Activated naive CD4-positive, alpha-beta T cell treated with anti-CD3 and anti-CD28 coated beads, Interleukin-2, amount 50 U/mL, for 72 hours (primary cell): ENCODE measurements around the gene PEX16. TPM values are rescaled to one million over a fixed set of nuclear protein-coding genes. Genes with fewer than 3 reads are reported as not detected.

Source experiments
- ATAC-seq, 2 donors: fragments of 150-1000 bp; cut with Tn5 transposase; 2 replicates each; pipeline ENCODE4 v1.10.0; 2021; ENCODE audit warnings: mild to moderate bottlenecking in 2 of 2, moderate library complexity in 2 of 2
- DNase-seq, 2 donors: peaks; one replicate each; pipeline ENCODE4 v3.0.0; 2021 to 2022; ENCODE audit warnings: low spot score in 2 of 2
- H3K27ac Mint-ChIP-seq, 2 donors: one replicate each; pipeline ENCODE4 v1.8.0; 2022; ENCODE audit warnings: mild to moderate bottlenecking in 2 of 2, mixed read lengths in 2 of 2
- H3K36me3 Mint-ChIP-seq, 2 donors: one replicate each; pipeline ENCODE4 v1.8.0; 2022; ENCODE audit warnings: mixed read lengths in 2 of 2
- H3K9me3 Mint-ChIP-seq, 2 donors: one replicate each; pipeline ENCODE4 v1.8.0; 2022; ENCODE audit warnings: mixed read lengths in 2 of 2
- total RNA-seq, 2 donors: library from RNA; stranded (reverse); gene quantifications; one replicate each; pipeline ENCODE4 v1.2.3, GENCODE V29; 2022

PEX16 gene
- total RNA-seq, 2 donors from 2014 or later = 33.9 to 39.4 TPM

GRCh38 chr11:45879803-45880686 lies 37.6 kb downstream of the PEX16 start:
- DNase-seq = no peak

GRCh38 chr11:45877845-45878244 lies 39.8 kb downstream of the PEX16 start:
- no peaks in the 10 kb centered on the region for H3K9me3 Mint-ChIP-seq
- peaks cover 0 to 15% of the 10 kb centered on the region in 2 donors for H3K36me3 Mint-ChIP-seq
- DNase-seq = no peak
- H3K27ac Mint-ChIP-seq = no peak overlapping the region
- no peak for ATAC-seq

More at GRCh38 chr11:45879803-45880686, 37.6 kb downstream of the PEX16 start:
- Mint-ChIP-seq H3K9me3 (no peaks in the 10 kb centered on the region), H3K27ac (peak overlapping the region in 1 of 2 donors; percentile 23), H3K36me3 (peaks cover 0 to 9% of the 10 kb centered on the region in 2 donors)
- ATAC-seq = no peak

GRCh38 chr11:45877221-45877620 lies 40.5 kb downstream of the PEX16 start:
- Mint-ChIP-seq H3K36me3 (peaks cover 0 to 15% of the 10 kb centered on the region in 2 donors), H3K9me3 (no peaks in the 10 kb centered on the region), H3K27ac (no peak overlapping the region)
- no peak for ATAC-seq
- no peak for DNase-seq

DNA sequence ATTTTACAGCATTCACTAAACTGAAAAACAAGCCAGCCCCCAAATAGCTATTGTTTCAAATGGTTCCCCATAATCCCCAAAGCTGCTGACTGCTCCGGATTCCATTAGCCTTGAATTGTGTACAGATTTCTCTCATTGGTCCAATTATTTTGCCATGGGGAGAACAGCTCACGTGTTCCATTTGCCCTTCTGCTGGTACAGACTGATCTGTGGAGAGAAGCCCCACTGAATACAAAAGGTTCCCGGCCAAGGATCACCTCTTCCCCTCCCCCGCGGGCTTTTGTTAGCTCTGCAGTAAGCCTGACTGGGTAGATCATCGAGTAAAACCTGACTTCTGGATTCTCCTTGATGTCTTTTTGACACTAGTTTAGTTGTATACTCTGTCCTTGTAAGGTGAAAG lies 41.3 kb downstream of the PEX16 start:
- DNase-seq (no peak), ATAC-seq (no peak)
- peaks cover 0 to 15% of the 10 kb centered on the region in 2 donors for H3K36me3 Mint-ChIP-seq
- no peaks in the 10 kb centered on the region for H3K9me3 Mint-ChIP-seq
- no peak overlapping the region for H3K27ac Mint-ChIP-seq

GRCh38 chr11:45872651-45873356 lies 44.9 kb downstream of the PEX16 start:
- ATAC-seq (peak; percentile 70 to 80), DNase-seq (peak in 1 of 2 donors; percentile 41)
- H3K9me3 Mint-ChIP-seq = no peaks in the 10 kb centered on the region
- H3K36me3 Mint-ChIP-seq = peaks cover 0 to 11% of the 10 kb centered on the region in 2 donors
- no peak overlapping the region for H3K27ac Mint-ChIP-seq

GRCh38 chr11:45871638-45872037 lies 46.0 kb downstream of the PEX16 start:
- no peaks in the 10 kb centered on the region for H3K9me3 Mint-ChIP-seq
- DNase-seq (no peak), ATAC-seq (no peak)
- peak overlapping the region in 1 of 2 donors; percentile 14 for H3K27ac Mint-ChIP-seq
- H3K36me3 Mint-ChIP-seq = peaks cover 0 to 11% of the 10 kb centered on the region in 2 donors

GRCh38 chr11:45870706-45871105 lies 47.0 kb downstream of the PEX16 start:
- Mint-ChIP-seq H3K27ac (no peak overlapping the region), H3K36me3 (peaks cover 0 to 11% of the 10 kb centered on the region in 2 donors), H3K9me3 (no peaks in the 10 kb centered on the region)
- ATAC-seq = no peak
- no peak for DNase-seq

GRCh38 chr11:45869551-45869950 lies 48.1 kb downstream of the PEX16 start:
- Mint-ChIP-seq H3K36me3 (peaks cover 0 to 5% of the 10 kb centered on the region in 2 donors), H3K9me3 (no peaks in the 10 kb centered on the region), H3K27ac (no peak overlapping the region)
- no peak for ATAC-seq
- no peak for DNase-seq

GRCh38 chr11:45864041-45864440 lies 53.6 kb downstream of the PEX16 start:
- DNase-seq (no peak), ATAC-seq (no peak)
- Mint-ChIP-seq H3K9me3 (no peaks in the 10 kb centered on the region), H3K27ac (no peak overlapping the region), H3K36me3 (peaks cover 0 to 6% of the 10 kb centered on the region in 2 donors)

DNA sequence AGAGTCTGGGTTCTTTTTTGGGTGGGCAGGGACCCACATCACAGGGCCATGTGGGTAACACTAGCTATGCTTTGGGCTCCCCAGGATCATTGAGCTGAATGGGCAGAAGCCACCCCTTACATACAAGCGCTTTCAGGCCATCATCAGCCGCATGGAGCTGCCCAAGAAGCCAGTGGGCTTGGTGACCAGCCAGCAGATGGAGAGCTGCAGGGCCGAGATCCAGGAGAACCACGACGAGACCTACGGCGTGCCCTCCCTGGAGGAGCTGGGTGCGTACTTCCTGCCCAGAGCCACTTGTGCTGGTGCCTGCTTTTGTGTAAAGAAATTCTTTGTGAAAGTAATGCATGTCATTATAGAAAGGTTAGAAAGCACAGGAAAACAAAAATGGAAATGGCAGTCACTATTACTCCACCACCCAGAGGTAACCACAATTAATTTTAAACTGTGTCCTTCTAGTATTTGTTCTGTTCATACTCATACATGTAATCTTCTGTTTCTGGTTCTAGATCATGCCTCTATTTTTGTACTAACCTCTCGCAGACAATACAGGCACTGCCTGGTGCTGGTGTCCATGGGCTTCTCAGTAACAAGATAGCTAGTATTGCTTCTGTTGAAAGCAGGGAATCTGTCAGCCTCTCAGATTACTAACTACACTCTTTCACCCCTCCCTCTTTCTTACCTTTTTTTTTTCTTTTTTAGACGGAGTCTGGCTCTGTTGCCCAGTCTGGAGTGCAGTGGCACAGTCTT lies 56.7 kb downstream of the PEX16 start:
- no peak for ATAC-seq
- peaks cover 0 to 6% of the 10 kb centered on the region in 2 donors for H3K36me3 Mint-ChIP-seq

DNA sequence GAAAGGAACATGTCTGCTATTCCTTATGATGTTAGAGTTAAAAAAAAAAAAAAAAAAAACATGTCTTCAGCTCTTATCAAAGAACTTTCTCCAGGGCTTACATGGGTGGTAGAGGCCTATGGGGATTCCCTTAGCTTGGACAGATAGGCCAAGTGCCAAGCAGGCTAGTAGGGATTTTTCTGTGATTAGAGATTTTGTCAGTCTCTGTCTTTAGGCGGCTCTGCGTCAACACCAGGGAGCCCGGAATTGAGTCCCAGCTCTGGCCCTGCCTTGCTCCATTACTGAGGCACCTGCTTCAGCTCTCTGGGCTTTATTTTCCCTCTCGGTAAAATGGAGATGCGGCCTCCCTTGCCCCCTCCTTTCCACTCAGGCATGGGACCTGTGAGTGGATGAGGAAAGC lies 57.3 kb downstream of the PEX16 start:
- H3K36me3 Mint-ChIP-seq = peaks cover 0 to 6% of the 10 kb centered on the region in 2 donors
- H3K27ac Mint-ChIP-seq = no peak overlapping the region
- no peaks in the 10 kb centered on the region for H3K9me3 Mint-ChIP-seq
- DNase-seq = no peak
- ATAC-seq = no peak

More for the DNA sequence above, 56.7 kb downstream of the PEX16 start:
- no peak for DNase-seq
- Mint-ChIP-seq H3K27ac (no peak overlapping the region), H3K9me3 (no peaks in the 10 kb centered on the region)

Other genes starting within 250 kb of the PEX16 start
- 10 to 100 TPM in 1 of 2 donors, 1 to 10 TPM in 1; 7.9 to 10.8 TPM for gene SLC35C1, start 112.7 kb downstream of the PEX16 start, total RNA-seq
- 10 to 100 TPM; 14.0 to 31.4 TPM for gene CRY2, start 70.4 kb downstream of the PEX16 start, total RNA-seq
- under 1 TPM; 0.23 to 0.57 TPM for gene MAPK8IP1, start 32.2 kb downstream of the PEX16 start, total RNA-seq
- under 1 TPM; 0.64 to 0.91 TPM for gene FREY1, start 10.6 kb downstream of the PEX16 start, total RNA-seq
- 1 to 10 TPM in 1 of 2 donors, under 1 TPM in 1; 0.62 to 1.1 TPM for gene LARGE2, start 4.8 kb upstream of the PEX16 start, total RNA-seq
- 10 to 100 TPM; 53.0 to 54.6 TPM for gene PHF21A, start 203.6 kb upstream of the PEX16 start, total RNA-seq